Right renal cortex interstitium (tissue), 3 donors: ENCODE data around the gene TRPV5. TPM values are rescaled to one million over a fixed set of nuclear protein-coding genes. Genes with fewer than 3 reads are reported as not detected.

Experiments used
- DNase-seq, 3 donors: peaks; one replicate each; pipeline ENCODE4 v3.0.0-alpha.2; 2013; ENCODE audit warnings: low read depth in 3 of 3, low spot score in 2 of 3
- polyA plus RNA-seq, 3 donors: library from polyadenylated mRNA; unstranded; fragments of 120-200 nt; gene quantifications; one replicate each; pipeline ENCODE4 v1.2.1, GENCODE V29; 2013; ENCODE audit not compliant: insufficient read length in 3 of 3

TRPV5 gene
- polyA plus RNA-seq, 3 donors: 0.76 to 0.87 (median 0.83) TPM

GRCh38 chr7:142873871-142874270, 59.7 kb downstream of the TRPV5 start:
- DNase-seq: no peak

DNA sequence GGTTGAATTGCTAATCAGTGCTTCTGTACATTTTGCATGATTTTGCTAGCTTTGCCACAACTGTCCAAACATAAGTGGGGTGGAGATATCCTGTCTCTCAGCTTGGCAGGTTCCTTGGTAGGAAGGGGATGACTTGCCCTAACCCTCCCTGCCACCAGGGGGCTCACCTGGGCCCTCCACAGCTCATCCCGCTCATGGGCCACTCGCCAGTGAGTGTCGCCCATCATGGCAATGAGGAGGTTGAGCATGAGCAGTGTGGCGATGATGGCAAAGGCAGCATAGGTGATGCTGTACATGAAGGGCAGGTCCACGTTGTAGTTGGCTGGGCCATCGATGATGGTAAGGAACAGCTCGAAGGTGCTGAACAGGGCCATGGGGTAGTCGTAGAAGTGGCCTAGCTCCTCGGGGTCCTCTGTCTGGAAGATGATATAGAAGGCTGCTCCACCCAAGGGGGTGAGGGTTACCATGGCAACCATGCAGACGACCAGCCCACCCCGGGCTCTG, 60.2 kb downstream of the TRPV5 start:
- no peak for DNase-seq

- DNase-seq: no peak
These were observed 61.4 kb downstream of the TRPV5 start for GRCh38 chr7:142872106-142872675.

DNA sequence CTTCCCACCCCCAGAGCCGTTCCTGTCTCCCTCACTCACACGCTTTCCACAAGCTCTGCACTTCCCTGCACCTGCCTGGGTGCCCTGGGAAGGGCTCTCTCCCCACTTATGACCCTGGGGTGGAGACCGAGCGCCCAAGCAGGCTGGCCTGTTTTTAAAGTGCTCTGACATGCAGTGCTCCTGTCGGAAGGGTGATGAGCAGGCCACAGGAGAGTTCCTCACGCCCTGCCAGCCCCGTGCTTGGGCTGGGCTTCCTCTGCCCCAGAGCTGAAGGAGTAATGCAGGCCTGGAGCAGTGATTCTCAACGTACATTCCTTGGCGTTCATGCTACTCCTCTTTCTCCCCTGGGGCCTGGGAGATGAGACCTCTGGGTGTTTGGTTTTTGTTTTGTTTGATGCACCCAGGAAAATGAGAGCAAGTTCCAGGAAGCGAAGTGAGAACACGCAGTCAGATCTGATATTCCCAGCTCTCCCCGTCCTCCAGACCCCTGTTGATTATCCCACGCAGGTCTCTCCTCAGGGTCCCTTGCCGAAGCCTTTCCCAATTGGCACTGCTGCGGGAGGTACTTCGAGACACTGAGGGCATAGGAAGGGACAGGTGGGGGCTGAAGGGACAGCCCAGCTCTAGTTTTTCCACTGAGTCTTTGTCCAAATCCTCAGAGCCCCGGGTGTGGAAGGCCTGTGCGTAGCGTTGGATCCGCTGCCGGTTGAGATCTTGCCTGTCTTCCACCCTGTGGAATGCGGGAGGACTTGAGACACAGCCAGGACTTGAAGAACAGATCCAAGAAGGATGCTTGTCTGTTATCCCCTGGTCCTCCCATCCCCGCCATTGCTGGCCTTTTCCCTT, 62.1 kb downstream of the TRPV5 start:
- no peak for DNase-seq

DNA sequence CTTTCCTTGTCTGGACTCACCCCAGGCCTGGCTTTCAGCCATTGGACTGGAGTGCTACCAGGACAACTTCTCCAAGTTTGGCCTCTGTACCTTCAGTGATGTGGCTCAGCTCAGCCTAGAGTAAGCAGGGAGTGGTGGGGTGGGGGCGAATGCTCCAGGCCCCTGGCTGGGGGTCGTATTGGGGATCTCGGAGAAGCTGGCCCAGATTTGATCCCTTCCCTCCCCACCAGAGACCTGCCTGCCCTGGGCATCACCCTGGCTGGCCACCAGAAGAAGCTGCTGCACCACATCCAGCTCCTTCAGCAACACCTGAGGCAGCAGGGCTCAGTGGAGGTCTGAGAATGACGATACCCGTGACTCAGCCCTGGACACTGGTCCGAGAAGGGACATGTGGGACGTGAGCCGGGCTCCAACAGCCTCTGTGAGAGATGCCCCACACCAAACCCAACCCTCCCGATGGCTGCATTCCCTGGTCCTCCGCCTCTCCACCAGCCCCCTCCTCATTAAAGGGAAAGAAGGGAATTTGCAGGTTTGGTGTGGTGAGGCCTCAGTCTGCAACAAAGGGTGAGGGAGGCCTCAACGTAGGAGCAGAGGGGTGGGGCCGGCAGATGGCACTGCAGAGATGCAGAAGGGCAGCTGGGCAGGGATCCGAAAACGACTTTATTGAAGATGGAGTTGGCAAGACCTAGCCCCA, 62.8 kb downstream of the TRPV5 start:
- DNase-seq: no peak

DNA sequence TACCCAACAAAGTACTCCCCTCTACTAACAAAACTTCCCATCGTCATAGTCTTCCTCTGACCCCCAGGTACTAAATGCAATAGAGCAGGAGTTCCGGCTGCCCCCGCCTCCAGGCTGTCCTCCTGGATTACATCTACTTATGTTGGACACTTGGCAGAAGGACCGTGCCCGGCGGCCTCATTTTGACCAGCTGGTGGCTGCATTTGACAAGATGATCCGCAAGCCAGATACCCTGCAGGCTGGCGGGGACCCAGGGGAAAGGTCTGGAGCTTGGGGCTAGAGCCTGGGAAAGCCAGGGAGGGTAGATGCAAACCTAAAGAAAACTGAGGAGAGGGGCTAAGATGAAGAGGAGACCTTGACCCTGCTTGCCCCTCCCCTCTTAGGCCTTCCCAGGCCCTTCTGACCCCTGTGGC, 63.4 kb downstream of the TRPV5 start:
- no peak for DNase-seq

GRCh38 chr7:142869434-142869833, 64.1 kb downstream of the TRPV5 start:
- DNase-seq: no peak

DNA sequence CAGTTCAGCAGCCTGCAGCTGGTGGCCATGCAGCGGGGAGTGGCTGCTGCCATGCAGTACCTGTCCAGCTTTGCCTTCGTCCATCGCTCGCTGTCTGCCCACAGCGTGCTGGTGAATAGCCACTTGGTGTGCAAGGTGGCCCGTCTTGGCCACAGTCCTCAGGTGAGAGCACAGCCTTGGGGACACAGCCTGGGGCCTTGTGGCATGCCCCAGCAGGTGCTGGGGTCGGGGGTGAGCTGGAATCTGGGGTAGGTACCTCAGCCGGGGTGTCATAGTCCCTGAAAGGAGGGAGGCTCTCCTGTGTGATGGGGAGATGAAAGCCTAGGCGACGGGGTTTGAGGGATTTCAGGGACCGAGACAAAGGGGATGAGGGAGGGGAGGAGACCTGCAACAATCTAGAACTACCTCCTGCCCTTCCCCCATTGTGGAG, 64.5 kb downstream of the TRPV5 start:
- DNase-seq: no peak

DNA sequence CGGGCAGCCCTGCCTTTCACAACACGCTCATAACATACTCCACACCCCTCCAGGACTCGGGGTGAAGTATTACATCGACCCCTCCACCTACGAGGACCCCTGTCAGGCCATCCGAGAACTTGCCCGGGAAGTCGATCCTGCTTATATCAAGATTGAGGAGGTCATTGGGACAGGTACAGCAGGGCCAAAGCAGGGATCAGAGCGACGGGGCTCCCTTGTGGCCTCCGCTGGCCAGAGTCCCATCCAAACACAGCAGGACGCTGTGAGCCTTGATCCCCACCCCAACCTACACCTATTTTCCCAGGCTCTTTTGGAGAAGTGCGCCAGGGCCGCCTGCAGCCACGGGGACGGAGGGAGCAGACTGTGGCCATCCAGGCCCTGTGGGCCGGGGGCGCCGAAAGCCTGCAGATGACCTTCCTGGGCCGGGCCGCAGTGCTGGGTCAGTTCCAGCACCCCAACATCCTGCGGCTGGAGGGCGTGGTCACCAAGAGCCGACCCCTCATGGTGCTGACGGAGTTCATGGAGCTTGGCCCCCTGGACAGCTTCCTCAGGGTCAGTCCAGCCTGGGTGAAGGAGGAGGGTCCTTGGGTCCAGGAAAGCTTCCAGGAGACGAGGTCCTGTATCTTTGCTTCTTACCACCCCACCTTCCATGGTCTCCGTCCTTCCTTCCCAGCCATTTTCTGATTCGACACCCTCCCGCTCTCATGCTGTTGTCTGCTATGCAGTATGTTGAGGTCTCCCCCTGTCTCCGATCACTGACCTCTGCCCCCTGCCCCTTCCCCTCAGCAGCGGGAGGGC, 65.2 kb downstream of the TRPV5 start:
- no peak for DNase-seq

- DNase-seq: no peak
These were observed 66.0 kb downstream of the TRPV5 start for GRCh38 chr7:142867398-142868187.

DNA sequence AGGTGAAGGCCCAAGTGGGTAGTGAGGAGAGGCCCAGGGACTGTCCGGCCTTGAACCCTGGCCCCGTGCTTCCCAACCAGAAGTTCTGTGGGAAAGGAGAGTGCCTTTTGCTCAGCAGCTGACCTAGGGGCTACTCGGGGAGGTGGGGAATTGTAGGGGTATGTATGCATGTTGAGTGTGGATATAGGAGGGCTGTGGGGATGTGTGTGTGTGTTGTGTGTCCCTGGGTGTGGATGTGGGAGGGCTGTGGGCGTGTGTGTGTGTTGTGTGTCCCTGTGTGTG, 66.5 kb downstream of the TRPV5 start:
- no peak for DNase-seq

- DNase-seq: no peak
These were observed 67.0 kb downstream of the TRPV5 start for GRCh38 chr7:142866361-142867096.

DNA sequence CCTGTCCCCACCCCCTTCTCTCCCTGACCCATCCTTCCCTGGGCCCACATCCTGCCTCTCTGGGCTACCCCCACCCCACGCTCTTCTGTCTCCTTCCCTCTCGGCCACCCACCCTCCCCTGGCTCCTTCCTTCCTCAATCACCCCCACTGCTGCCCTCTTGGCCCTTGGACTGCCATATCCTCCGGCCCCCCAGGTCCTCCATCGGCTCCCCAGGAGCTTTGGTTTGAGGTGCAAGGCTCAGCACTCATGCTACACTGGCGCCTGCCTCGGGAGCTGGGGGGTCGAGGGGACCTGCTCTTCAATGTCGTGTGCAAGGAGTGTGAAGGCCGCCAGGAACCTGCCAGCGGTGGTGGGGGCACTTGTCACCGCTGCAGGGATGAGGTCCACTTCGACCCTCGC, 67.8 kb downstream of the TRPV5 start:
- DNase-seq: no peak

GRCh38 chr7:142864980-142865747, 68.4 kb downstream of the TRPV5 start:
- DNase-seq: no peak

DNA sequence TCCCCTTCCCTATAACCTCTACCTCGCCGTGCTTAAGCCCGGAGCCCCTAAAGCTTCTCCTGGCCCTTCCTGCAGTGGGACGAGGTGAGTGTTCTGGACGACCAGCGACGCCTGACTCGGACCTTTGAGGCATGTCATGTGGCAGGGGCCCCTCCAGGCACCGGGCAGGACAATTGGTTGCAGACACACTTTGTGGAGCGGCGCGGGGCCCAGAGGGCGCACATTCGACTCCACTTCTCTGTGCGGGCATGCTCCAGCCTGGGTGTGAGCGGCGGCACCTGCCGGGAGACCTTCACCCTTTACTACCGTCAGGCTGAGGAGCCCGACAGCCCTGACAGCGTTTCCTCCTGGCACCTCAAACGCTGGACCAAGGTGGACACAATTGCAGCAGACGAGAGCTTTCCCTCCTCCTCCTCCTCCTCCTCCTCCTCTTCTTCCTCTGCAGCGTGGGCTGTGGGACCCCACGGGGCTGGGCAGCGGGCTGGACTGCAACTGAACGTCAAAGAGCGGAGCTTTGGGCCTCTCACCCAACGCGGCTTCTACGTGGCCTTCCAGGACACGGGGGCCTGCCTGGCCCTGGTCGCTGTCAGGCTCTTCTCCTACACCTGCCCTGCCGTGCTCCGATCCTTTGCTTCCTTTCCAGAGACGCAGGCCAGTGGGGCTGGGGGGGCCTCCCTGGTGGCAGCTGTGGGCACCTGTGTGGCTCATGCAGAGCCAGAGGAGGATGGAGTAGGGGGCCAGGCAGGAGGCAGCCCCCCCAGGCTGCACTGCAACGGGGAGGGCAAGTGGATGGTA, 69.5 kb downstream of the TRPV5 start:
- DNase-seq: no peak

DNA sequence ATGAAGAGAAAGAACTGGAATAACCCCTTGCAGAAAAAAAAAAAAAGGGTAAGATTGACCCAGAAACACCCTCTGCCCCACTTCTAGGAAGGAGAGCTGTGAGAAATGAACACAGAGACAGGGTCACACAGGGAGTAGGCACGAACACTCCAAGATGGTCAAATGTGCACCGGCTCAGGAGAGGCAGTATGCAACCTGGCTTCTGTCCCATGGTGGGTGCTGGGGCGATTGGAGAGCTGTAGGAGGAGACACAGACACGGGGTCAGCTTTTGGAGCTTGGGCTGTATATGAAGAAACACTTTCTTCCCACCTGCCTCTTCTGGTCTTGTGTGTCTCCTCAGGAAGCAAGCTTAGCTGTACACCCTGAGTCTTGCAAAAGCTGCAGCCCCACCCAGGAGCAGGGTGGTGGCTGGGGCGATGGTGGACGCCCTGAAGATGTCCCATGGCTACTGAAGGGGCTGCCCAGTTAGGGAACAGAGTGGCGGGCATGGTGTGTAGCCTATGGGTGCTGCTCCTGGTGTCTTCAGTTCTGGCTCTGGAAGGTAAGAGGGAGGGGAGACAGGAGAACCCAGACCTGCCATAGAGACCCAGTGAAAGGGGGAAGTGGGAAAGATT, 70.7 kb downstream of the TRPV5 start:
- no peak for DNase-seq

- DNase-seq: no peak
These were observed 71.2 kb downstream of the TRPV5 start for GRCh38 chr7:142862351-142862750.

DNA sequence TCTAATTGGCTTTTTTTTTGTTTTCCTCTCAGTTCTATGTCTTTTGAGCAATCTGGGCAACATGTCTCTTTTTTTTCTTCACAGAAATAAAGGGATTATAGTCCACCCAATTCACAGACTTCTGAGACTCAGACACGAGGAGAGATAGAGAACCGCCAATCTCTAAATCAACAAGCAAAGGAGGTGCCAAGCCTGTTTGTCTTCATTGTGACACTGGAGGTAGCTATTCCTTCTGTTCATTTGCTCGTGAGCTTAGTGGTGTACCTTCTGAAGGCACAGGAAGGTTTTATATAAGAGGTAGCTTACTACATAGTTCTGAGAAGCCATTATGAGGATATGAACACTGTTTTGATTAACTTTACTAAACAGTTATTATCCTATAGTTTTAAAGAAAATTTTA, 72.6 kb downstream of the TRPV5 start:
- no peak for DNase-seq
